ENCODE data around the gene IPO7.

The IPO7 gene

GRCh38 chr11:9460322-9461062 is 76.0 kb downstream of the IPO7 start, which contains the start of gene ZNF143:
Gene ZNF143 (plus strand): TSS chr11:9461012. CDS start chr11:9471309, 10,297 bp downstream.
- in situ Hi-C loops (cut with HindIII; ENCODE audit: low pct_ligation_motif_present, low sequenced_read_pairs) = no loop called here
- Histone ChIP-seq H3K4me3 (ENCODE audit: low read depth, low read length) (peak within 1 kb of the TSS; percentile 98), H3K27ac (peak within 1 kb of the TSS; percentile 98), H3K36me3 (replicated peaks) (no peaks in the 10 kb centered on the region), H3K27me3 (replicated peaks) (no peaks in the 10 kb centered on the region)
- TF ChIP-seq CTCF (IDR thresholded peaks at IDR 0.05; ENCODE audit: low read depth, low read length, missing control alignments) = no peak
- DNase-seq = peak; percentile 100

- TF ChIP-seq CTCF (IDR thresholded peaks at IDR 0.05; ENCODE audit: low read depth, low read length, missing control alignments) = no peak
- in situ Hi-C loops (cut with HindIII; ENCODE audit: low pct_ligation_motif_present, low sequenced_read_pairs) = no loop called here
Measured at GRCh38 chr11:9461063-9461759, 76.8 kb downstream of the IPO7 start.

GRCh38 chr11:9461760-9462134 is 77.3 kb downstream of the IPO7 start:
- no peak for TF ChIP-seq CTCF (IDR thresholded peaks at IDR 0.05; ENCODE audit: low read depth, low read length, missing control alignments)
- Histone ChIP-seq H3K4me3 (ENCODE audit: low read depth, low read length) (peak overlapping the region; percentile 63), H3K27ac (peak overlapping the region; percentile 97), H3K27me3 (replicated peaks) (no peaks in the 10 kb centered on the region), H3K36me3 (replicated peaks) (no peaks in the 10 kb centered on the region)
- in situ Hi-C loops (cut with HindIII; ENCODE audit: low pct_ligation_motif_present, low sequenced_read_pairs) = no loop called here
- peak; percentile 22 for DNase-seq

More at GRCh38 chr11:9461063-9461759, 76.8 kb downstream of the IPO7 start:
- Histone ChIP-seq H3K27me3 (replicated peaks) (no peaks in the 10 kb centered on the region), H3K36me3 (replicated peaks) (no peaks in the 10 kb centered on the region), H3K4me3 (ENCODE audit: low read depth, low read length) (peak overlapping the region; percentile 63), H3K27ac (peak overlapping the region; percentile 97)
- peak; percentile 75 for DNase-seq

- Histone ChIP-seq H3K27ac (peak overlapping the region; percentile 97), H3K4me3 (ENCODE audit: low read depth, low read length) (peak overlapping the region; percentile 63), H3K27me3 (replicated peaks) (no peaks in the 10 kb centered on the region), H3K36me3 (replicated peaks) (no peaks in the 10 kb centered on the region)
- DNase-seq = no peak
- in situ Hi-C loops (cut with HindIII; ENCODE audit: low pct_ligation_motif_present, low sequenced_read_pairs) = no loop called here
- no peak for TF ChIP-seq CTCF (IDR thresholded peaks at IDR 0.05; ENCODE audit: low read depth, low read length, missing control alignments)
Measured at GRCh38 chr11:9462172-9462799, 77.8 kb downstream of the IPO7 start.

- H3K27me3 ChIP-seq (replicated peaks) = no peaks in the 10 kb centered on the region
- no peaks in the 10 kb centered on the region for H3K36me3 ChIP-seq (replicated peaks)
- no peak for DNase-seq
- in situ Hi-C loops (cut with HindIII; ENCODE audit: low pct_ligation_motif_present, low sequenced_read_pairs) = no loop called here
- TF ChIP-seq CTCF (IDR thresholded peaks at IDR 0.05; ENCODE audit: low read depth, low read length, missing control alignments) = no peak
- no peak overlapping the region for H3K4me3 ChIP-seq (ENCODE audit: low read depth, low read length)
- H3K27ac ChIP-seq = no peak overlapping the region
Measured at GRCh38 chr11:9462806-9463537, 78.5 kb downstream of the IPO7 start.
